ENCODE measurements around the gene MZF1. TPM values are rescaled to one million over a fixed set of nuclear protein-coding genes. Genes with fewer than 3 reads are reported as not detected.
A peak's percentile ranks its signal among the peaks of the same experiment; 100 is the strongest.

MZF1 gene
- total and polyA plus RNA-seq, 10 of the 15 experiments (the other 5 are each of a cell fraction or from before 2014, with no cell fraction given) = 0.38 to 14.7 (median 7.2) TPM

DNA sequence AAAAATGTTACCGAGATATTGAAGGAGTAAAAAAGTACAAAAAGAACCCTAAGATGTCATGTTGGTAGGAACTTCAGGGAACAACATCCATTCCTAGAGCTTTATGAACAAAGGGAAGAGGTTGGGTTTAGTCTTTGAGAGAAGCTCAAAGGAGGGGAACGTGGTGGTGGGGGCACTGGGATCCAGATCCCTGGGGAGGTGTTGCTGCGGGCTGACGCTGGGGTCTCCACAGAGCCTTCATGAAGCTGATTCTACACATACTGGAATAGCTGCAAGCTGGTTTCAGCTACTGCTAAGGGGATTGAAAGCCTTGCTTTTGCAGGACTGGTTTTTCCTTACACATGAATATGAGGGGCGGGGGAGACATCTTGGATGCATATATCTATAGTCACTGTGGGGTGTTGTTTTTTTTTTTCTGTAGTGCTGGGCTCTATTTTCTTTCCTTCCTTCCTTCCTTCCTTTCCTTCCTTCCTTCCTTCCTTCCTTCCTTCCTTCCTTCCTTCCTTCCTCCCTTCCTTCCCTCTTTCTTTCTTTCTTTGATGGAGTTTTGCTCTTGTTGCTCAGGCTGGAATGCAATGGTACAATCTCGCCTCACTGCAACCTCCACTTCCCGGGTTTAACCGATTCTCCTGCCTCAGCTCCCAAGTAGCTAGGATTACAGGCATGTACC lies 6.5 kb upstream of the MZF1 start:
- Histone ChIP-seq H3K36me3 (ENCODE audit: control insufficient read depth in 2 of 2, insufficient read depth in 2 of 2, low read length in 1 of 2) (peaks cover 0 to 4% of the 10 kb centered on the region in 2 experiments; a peak in 3 of 4 replicates), H3K4me1 (ENCODE audit: control insufficient read depth, insufficient read depth, low read length) (peaks cover 16% of the 10 kb centered on the region), H3K4me2 (ENCODE audit: control insufficient read depth, insufficient read depth) (no peak overlapping the region), H3K79me2 (ENCODE audit: control insufficient read depth, insufficient read depth, low read length) (peaks cover 8% of the 10 kb centered on the region), H3K9ac (ENCODE audit: control insufficient read depth, insufficient read depth, low read length) (no peak overlapping the region), H4K20me1 (ENCODE audit: control insufficient read depth, insufficient read depth) (no peaks in the 10 kb centered on the region), H3K4me3 (no peak overlapping the region), H2AFZ (ENCODE audit: control insufficient read depth, low read depth, low read length) (no peak overlapping the region), H3K27ac (ENCODE audit: control insufficient read depth, insufficient read depth) (no peak overlapping the region), H3K27me3 (replicated peaks in 1 of 2; ENCODE audit: control insufficient read depth in 2 of 2, insufficient read depth in 2 of 2, low read length in 1 of 2) (no peaks in the 10 kb centered on the region), H3K9me3 (replicated peaks; ENCODE audit: control insufficient read depth, insufficient read depth, low read length) (no peaks in the 10 kb centered on the region)
- intact Hi-C loops (cut with micrococcal nuclease; ENCODE audit: unreplicated experiment) = no loop called here
- no peak for ATAC-seq
- in situ Hi-C loops (cut with MboI) = no loop called here
- ChIA-PET RAD21 (ENCODE audit: unreplicated experiment) (interaction anchor here (1.0 to 3.9 kb wide), 3 partner anchors 25 to 66 kb away, joined by 3 to 50 read pairs (median 16); partner anchors contain the start of genes CHMP2A and ZBTB45), SMC1A (ENCODE audit: uncharacterized antibody, unreplicated experiment) (interaction anchor here (1.0 to 4.5 kb wide), 4 partner anchors 17 to 66 kb away, joined by 3 to 43 read pairs (median 7); partner anchors contain the start of genes CHMP2A and ZBTB45), POLR2A (interaction anchor here (0.9 to 4.0 kb wide), 6 partner anchors 25 to 299 kb away, joined by 3 to 24 read pairs (median 8); partner anchors contain the start of genes TRIM28 and ZBTB45), CTCF (interaction anchor here (1.5 to 4.7 kb wide), 3 partner anchors 24 to 66 kb away, joined by 3 to 67 read pairs (median 22); partner anchors contain the start of gene ZBTB45)
- no TSS peak for BruUV-seq (replicated peaks)
- DNase-seq (ENCODE audit: low read depth, low spot score) = no peak
- no peak for FAIRE-seq
- 89% methylated on average over 8 of the region's 8 CpGs for WGBS (ENCODE audit: insufficient coverage, insufficient replicate concordance, low lambda C conversion rate, missing lambda C conversion rate)
- TF ChIP-seq ZBED1 (IDR thresholded peaks at IDR 0.05; ENCODE audit: borderline replicate concordance) = no peak
- TF ChIP-seq ETV6 (conservative IDR thresholded peaks at IDR 0.05 in 1 of 2, IDR thresholded peaks at IDR 0.05 in 1 of 2; ENCODE audit: borderline replicate concordance in 1 of 2, low read depth in 1 of 2) = peak in 1 of 2 experiments; percentile 79; a peak in 1 of 4 replicates
